Mucosa of rectum (tissue), 2 donors: ENCODE data around the gene KLRB1.
A peak's percentile ranks its signal among the peaks of the same experiment; 100 is the strongest.
"Not testable (repeated sequence)": the region's sequence is repeated elsewhere in the genome, so short reads cannot be mapped to it uniquely, and the experiment has no call there.

Source experiments
- H3K27ac ChIP-seq, 2 donors: one replicate each; pipeline ENCODE4 v1.7.0; 2013; ENCODE audit warnings: inconsistent platforms in 2 of 2, low read depth in 2 of 2, low read length in 2 of 2
- H3K27me3 ChIP-seq, 2 donors: one replicate each; pipeline ENCODE4 v1.7.0; 2013; ENCODE audit warnings: low read length in 2 of 2; ENCODE audit not compliant: control insufficient read depth in 2 of 2, insufficient read depth in 2 of 2
- H3K36me3 ChIP-seq, 2 donors: one replicate each; pipeline ENCODE4 v1.7.0; 2013; ENCODE audit warnings: low read length in 2 of 2; ENCODE audit not compliant: control insufficient read depth in 2 of 2, insufficient read depth in 2 of 2
- H3K4me1 ChIP-seq, 2 donors: one replicate each; pipeline ENCODE4 v1.7.0; 2013; ENCODE audit warnings: low read length in 2 of 2, mild to moderate bottlenecking in 1 of 2; ENCODE audit not compliant: control insufficient read depth in 2 of 2, insufficient read depth in 2 of 2
- H3K4me3 ChIP-seq, 2 donors: one replicate each; pipeline ENCODE4 v1.7.0; 2013; ENCODE audit warnings: low read length in 2 of 2
- H3K9ac ChIP-seq, 2 donors: one replicate each; pipeline ENCODE4 v1.7.0; 2013; ENCODE audit warnings: low read length in 2 of 2, low read depth in 1 of 2, mild to moderate bottlenecking in 1 of 2
- H3K9me3 ChIP-seq, 2 donors: one replicate each; pipeline ENCODE4 v1.7.0; 2013; ENCODE audit warnings: low read length in 2 of 2; ENCODE audit not compliant: control insufficient read depth in 2 of 2
- donor health status: healthy.
- donor health status: Normal muscosa, but diverticular disease.

KLRB1 gene

DNA sequence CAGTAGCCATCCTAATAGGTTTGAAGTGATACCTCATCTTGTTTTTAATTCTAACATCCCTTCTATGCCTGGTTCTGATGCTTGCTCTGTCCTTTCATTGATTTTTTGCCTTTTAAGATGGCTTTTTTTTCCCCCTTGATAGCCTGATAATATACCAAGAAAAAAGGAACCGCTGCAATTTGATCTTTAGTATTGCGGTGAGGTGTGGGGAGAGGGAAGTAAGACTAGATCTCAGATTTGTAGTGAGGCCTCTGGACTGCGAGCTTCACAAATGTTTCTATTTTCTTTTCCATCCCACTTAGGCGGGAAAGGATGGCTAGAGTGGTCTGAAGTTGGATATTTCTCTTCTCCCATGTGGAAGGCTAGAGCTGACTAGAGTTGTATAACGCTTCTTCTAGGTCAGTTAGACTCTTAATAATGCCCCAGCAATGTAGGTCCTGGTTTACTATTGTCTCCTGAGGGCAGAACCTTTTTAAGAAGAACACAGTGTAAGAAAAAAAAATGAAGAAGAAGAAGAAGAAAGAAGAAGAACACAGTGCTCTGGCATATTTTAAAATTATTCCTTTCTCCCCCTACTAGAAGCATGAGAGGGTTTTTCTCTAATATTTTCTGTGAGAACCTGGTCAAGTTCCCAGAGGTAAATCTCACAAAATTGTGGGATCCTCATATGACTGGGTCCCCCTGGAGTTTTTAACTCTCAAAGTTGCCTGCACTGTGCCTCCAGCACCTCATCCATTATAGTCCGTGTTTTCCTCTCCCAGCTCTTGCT is 11.9 kb upstream of the KLRB1 start:
- H3K27me3 ChIP-seq = no peaks in the 10 kb centered on the region
- no peak overlapping the region for H3K27ac ChIP-seq
- H3K4me3 ChIP-seq = no peak overlapping the region
- no peaks in the 10 kb centered on the region for H3K36me3 ChIP-seq
- H3K4me1 ChIP-seq = no peaks in the 10 kb centered on the region
- no peaks in the 10 kb centered on the region for H3K9me3 ChIP-seq
- no peak overlapping the region for H3K9ac ChIP-seq

DNA sequence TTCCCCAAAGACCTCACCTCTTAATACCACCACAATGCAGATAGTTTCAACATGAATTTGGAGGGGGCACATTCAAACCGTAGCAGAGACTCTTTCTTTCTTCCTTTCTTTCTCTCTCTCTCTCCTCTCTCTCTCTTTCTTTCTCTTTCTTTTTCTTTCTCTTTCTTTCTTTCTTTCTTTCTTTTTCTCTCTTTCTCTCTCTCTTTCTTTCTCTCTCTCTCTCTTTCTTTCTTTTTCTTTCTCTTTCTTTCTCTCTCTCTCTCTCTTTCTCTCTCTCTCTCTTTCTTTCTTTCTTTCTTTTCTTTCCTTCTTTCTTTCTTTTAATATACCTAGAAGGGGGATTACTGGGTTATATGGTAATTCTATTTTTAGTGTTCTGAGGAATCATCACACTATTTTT is 11.2 kb upstream of the KLRB1 start:
- not testable (repeated sequence) for H3K9me3 ChIP-seq, H3K27me3 ChIP-seq, H3K36me3 ChIP-seq, H3K4me1 ChIP-seq, H3K27ac ChIP-seq, H3K9ac ChIP-seq, H3K4me3 ChIP-seq

DNA sequence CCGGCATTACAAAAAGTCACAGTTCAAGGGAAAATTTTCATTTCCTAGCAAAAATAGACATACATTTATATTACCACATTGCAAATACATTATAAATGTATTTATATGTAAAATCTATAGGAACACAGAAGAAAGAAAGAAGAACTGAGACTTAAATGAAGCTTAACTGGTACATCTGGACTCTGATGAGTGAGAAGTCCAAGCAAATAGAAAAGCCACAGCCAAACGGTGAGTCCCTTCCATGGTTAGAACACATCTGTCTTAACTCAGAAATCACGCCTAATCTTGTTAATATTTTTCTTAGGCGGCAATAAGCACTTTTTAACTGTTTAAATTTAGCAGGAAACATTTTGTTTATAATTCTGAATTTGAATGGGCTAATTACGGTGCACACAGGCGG is 9.4 kb upstream of the KLRB1 start:
- H3K4me1 ChIP-seq = no peaks in the 10 kb centered on the region
- no peak overlapping the region for H3K27ac ChIP-seq
- H3K36me3 ChIP-seq = no peaks in the 10 kb centered on the region
- H3K27me3 ChIP-seq = no peaks in the 10 kb centered on the region
- no peak overlapping the region for H3K9ac ChIP-seq
- no peaks in the 10 kb centered on the region for H3K9me3 ChIP-seq
- no peak overlapping the region for H3K4me3 ChIP-seq

DNA sequence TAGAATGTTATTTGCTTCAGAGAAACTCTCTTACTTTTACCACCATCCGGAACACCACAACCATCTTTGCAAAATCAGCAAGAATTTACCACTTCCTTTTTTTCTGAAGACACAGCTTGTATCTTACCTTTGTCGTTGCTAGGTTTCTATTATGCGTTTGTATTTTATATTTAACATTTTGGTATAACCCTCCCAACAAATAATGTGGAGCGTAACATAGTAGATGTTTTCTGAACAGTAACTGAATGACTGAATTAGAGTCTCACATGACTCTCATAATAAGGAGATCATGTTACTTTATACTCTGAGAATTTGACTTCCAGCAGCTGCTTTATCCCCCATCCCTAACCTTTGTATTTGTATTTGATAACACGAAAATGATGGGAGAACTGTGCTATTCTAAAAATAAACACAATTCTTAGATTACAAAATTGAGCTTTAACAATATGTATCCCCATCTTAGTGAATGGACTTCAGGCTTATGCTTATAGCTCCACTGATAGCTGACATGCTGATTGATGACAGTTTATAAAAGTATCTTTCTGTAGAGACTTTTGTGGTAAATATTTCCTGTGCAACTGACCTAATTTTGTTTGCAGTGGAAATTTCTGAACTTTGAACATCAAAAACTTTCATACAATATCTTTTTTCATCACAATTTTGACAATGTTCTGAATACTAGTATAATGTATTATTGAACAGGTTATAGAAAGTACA is 7.9 kb upstream of the KLRB1 start:
- Histone ChIP-seq H3K36me3 (no peaks in the 10 kb centered on the region), H3K4me1 (no peaks in the 10 kb centered on the region), H3K9me3 (no peaks in the 10 kb centered on the region), H3K9ac (no peak overlapping the region), H3K27ac (peak overlapping the region; percentile 47 to 48), H3K4me3 (no peak overlapping the region), H3K27me3 (no peaks in the 10 kb centered on the region)

DNA sequence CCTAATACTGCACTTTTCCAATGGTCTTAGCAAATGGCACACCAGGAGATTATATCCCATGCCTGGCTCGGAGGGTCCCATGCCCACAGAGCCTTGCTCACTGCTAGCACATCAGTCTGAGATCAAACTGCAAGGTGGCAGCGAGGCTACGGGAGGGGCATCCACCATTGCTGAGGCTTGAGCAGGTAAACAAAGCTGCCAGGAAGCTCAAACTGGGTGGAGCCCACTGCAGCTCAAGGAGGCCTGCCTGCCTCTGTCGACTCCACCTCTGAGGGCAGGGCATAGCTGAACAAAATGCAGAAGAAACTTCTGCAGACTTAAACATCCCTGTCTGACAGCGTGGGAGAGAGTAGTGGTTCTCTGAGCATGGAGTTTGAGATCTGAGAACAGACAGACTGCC is 2.9 kb upstream of the KLRB1 start:
- not testable (repeated sequence) for H3K9ac ChIP-seq, H3K9me3 ChIP-seq, H3K4me3 ChIP-seq, H3K36me3 ChIP-seq, H3K27ac ChIP-seq, H3K27me3 ChIP-seq, H3K4me1 ChIP-seq

DNA sequence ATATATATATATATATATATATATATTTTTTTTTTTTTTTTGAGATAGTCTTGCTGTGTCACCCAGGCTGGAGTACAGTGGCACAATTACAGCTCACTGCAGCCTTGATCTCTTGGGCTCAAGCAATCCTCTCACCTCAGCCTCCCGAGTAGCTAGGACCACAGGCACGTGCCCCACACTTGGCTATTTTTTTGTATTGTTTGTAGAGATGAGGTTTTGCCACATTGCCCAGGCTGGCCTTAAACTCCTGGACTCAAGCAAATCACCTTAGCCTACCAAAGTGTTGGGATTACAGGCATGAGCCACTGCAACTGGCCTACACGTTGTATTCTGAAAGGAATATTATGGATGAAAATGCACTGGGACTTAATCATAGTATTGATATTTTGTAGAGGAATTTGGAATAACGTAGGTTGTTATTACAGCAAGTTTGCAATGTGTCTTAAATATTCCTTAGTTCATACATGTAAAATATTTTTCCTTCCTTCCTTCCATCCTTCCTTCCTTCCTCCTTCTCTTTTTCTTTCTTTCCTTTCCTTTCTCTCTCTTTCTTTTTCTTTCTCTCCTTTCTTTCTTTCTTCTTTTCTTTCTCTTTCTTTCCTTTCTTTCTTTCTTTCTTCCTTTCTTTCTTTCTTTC is 862 bp downstream of the KLRB1 start:
- Histone ChIP-seq H3K27ac (no peak overlapping the region), H3K36me3 (no peaks in the 10 kb centered on the region), H3K27me3 (no peaks in the 10 kb centered on the region), H3K4me3 (no peak overlapping the region), H3K9ac (no peak overlapping the region), H3K9me3 (no peaks in the 10 kb centered on the region), H3K4me1 (no peaks in the 10 kb centered on the region)

DNA sequence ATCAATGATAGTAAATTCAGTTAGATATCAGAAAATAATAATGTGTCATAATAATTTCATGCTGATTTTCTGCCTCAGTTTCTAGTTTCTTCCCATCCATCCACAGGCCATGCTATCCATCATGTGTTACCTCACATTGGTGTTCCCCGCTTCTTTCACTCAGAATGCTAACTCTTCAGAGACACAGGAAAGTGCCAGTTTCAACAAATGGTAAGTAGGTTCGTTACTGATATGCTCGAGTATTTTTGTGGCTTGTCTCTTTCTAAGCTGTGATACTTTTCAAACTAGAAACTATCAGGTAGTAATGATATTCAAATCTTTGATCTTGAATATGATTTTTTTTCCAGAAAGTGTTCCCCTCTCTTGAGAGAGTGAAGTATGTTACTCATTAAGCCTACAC is 1.5 kb downstream of the KLRB1 start:
- no peaks in the 10 kb centered on the region for H3K27me3 ChIP-seq
- H3K9me3 ChIP-seq = no peaks in the 10 kb centered on the region
- H3K36me3 ChIP-seq = no peaks in the 10 kb centered on the region
- H3K27ac ChIP-seq = no peak overlapping the region
- H3K4me3 ChIP-seq = peak overlapping the region in 1 of 2 donors; percentile 23
- no peak overlapping the region for H3K9ac ChIP-seq
- H3K4me1 ChIP-seq = no peaks in the 10 kb centered on the region

DNA sequence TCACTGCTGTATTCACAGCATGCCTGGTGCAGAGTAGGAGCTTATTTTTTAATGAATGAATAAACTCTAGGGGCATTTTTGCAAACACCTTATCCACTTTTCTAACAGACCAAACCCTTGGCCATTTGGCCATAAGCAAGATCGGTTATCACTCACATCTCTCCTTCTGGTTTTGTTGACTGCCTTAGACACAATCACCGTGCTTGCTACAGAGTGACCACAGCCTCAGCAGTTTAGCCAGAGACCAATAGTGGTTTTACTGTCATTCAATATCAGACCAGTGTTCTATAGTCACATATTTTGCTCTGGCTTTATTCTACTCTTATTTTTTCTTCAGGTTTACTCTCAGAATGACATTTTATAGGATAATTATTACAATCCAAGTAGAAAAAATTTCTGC is 2.2 kb downstream of the KLRB1 start:
- H3K27me3 ChIP-seq = no peaks in the 10 kb centered on the region
- no peak overlapping the region for H3K27ac ChIP-seq
- no peaks in the 10 kb centered on the region for H3K36me3 ChIP-seq
- H3K9me3 ChIP-seq = no peaks in the 10 kb centered on the region
- H3K4me1 ChIP-seq = no peaks in the 10 kb centered on the region
- H3K9ac ChIP-seq = no peak overlapping the region
- no peak overlapping the region for H3K4me3 ChIP-seq

DNA sequence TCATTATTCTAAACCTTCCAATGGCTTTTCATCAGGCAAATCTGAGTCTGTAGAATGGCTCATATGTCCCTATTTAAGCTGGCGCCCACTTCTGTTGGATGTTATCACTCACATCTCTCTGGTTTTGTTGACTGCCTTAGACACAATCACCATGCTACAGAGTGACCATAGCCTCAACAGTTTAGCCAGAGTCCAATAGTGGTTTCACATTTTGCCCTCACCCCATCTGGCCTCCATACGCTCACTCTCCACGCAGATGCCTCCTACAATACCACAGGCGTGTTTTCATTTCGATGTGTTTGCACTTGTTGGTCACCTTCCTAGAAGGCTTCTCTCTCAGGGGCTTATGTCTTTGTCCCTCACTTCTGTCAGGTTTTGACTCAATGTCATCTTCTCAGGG is 3.4 kb downstream of the KLRB1 start:
- no peak overlapping the region for H3K27ac ChIP-seq
- H3K27me3 ChIP-seq = no peaks in the 10 kb centered on the region
- no peak overlapping the region for H3K9ac ChIP-seq
- no peaks in the 10 kb centered on the region for H3K9me3 ChIP-seq
- H3K4me3 ChIP-seq = no peak overlapping the region
- no peaks in the 10 kb centered on the region for H3K4me1 ChIP-seq
- H3K36me3 ChIP-seq = no peaks in the 10 kb centered on the region

DNA sequence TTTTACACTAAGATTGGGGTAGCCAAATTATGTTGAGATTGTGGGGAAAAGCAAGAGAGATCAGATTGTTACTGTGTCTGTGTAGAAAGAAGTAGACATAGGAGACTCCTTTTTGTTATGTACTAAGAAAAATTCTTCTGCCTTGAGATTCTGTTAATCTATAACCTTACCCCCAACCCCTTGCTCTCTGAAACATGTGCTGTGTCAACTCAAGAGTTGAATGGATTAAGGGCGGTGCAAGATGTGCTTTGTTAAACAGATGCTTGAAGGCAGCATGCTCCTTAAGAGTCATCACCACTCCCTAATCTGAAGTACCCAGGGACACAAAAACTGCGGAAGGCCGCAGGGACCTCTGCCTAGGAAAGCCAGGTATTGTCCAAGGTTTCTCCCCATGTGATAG is 7.3 kb downstream of the KLRB1 start:
- H3K27ac ChIP-seq, H3K27me3 ChIP-seq, H3K9me3 ChIP-seq, H3K4me3 ChIP-seq, H3K9ac ChIP-seq, H3K36me3 ChIP-seq, H3K4me1 ChIP-seq: not testable (repeated sequence)
